Suprapubic skin (tissue), 4 donors: ENCODE data around the gene PRKCZ. TPM values are rescaled to one million over a fixed set of nuclear protein-coding genes. Genes with fewer than 3 reads are reported as not detected.

Source experiments
- DNase-seq, 2 donors: peaks; one replicate each; pipeline ENCODE4 v3.0.0-alpha.2; 2019; ENCODE audit warnings: low spot score in 2 of 2
- H3K27ac ChIP-seq: fragments of 200-600 bp; sonication (generic); one replicate; pipeline ENCODE4 v1.5.1; 2019
- H3K27me3 ChIP-seq: fragments of 200-600 bp; sonication (generic); one replicate; pipeline ENCODE4 v1.5.1; 2019
- H3K36me3 ChIP-seq: fragments of 200-600 bp; sonication (generic); one replicate; pipeline ENCODE4 v1.5.1; 2019
- H3K4me1 ChIP-seq: fragments of 200-600 bp; sonication (generic); one replicate; pipeline ENCODE4 v1.5.1; 2019
- H3K4me3 ChIP-seq: fragments of 200-600 bp; sonication (generic); one replicate; pipeline ENCODE4 v1.5.1; 2019; ENCODE audit warnings: mild to moderate bottlenecking
- H3K9me3 ChIP-seq: fragments of 200-600 bp; sonication (generic); one replicate; pipeline ENCODE4 v1.5.1; 2019
- EP300 ChIP-seq: sonication (generic); formaldehyde crosslinking; IDR thresholded peaks from one replicate; pipeline ENCODE4 v1.6.1; 2017; ENCODE audit warnings: antibody characterized with exemption
- POLR2A ChIP-seq, 2 donors: fragments of 450-650 bp; IDR thresholded peaks; one replicate each; pipeline ENCODE4 v1.6.1; 2017; ENCODE audit warnings: antibody characterized with exemption in 2 of 2, mild to moderate bottlenecking in 2 of 2, moderate library complexity in 2 of 2
- POLR2AphosphoS5 ChIP-seq, 3 donors: sonication (generic); formaldehyde crosslinking; IDR thresholded peaks; one replicate each; pipeline ENCODE4 v1.6.1; 2017; ENCODE audit warnings: antibody characterized with exemption in 3 of 3
- WGBS: methylation state at CpG from one replicate; pipeline ENCODE4 v1.1.5; 2018; 5-methylcytosine and 5-hydroxymethylcytosine counted together
- total RNA-seq, 4 donors: library from RNA; depleted of rRNA; stranded (reverse); fragments of >200 nt; gene quantifications; one replicate each; pipeline ENCODE4 v1.1.0, GENCODE V29; 2016
- TF ChIP-seq, protein P1 (sequence below), 2 donors: fragments of 200-600 bp in 1 of 2; fragments of 450-650 bp in 1 of 2; sonication (generic) in 1 of 2; IDR thresholded peaks; one replicate each; pipeline ENCODE4 v1.5.1; 2016 to 2019; ENCODE audit warnings: antibody characterized with exemption in 2 of 2, mild to moderate bottlenecking in 1 of 2, moderate library complexity in 1 of 2

PRKCZ gene
- total RNA-seq, 4 donors from 2014 or later: 21.7 to 31.5 (median 25.4) TPM

DNA sequence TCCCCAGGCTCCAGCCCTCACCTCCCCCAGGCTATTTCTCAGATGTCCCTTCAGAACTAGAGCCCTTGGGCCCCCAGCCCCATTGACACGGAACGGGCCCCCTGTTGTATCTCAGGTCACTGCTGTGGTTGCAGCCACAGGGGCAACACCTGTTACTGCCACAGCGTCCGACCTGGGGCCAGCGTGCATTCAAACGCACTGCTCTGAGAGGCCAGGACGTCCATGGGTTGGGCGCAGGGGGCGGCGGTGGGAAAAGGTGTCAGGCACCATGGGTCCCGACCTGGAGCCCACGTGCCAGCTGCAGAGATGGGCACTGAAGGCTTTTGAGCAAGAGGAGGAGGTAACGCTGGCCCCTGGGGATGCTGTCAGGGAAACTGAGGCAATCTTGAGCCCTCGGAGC, 131.1 kb downstream of the PRKCZ start:
- H3K9me3 ChIP-seq: no peaks in the 10 kb centered on the region
- TF ChIP-seq, protein P1, sequence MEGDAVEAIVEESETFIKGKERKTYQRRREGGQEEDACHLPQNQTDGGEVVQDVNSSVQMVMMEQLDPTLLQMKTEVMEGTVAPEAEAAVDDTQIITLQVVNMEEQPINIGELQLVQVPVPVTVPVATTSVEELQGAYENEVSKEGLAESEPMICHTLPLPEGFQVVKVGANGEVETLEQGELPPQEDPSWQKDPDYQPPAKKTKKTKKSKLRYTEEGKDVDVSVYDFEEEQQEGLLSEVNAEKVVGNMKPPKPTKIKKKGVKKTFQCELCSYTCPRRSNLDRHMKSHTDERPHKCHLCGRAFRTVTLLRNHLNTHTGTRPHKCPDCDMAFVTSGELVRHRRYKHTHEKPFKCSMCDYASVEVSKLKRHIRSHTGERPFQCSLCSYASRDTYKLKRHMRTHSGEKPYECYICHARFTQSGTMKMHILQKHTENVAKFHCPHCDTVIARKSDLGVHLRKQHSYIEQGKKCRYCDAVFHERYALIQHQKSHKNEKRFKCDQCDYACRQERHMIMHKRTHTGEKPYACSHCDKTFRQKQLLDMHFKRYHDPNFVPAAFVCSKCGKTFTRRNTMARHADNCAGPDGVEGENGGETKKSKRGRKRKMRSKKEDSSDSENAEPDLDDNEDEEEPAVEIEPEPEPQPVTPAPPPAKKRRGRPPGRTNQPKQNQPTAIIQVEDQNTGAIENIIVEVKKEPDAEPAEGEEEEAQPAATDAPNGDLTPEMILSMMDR (IDR thresholded peaks at IDR 0.05): no peak
- no peak for TF ChIP-seq POLR2A (IDR thresholded peaks at IDR 0.05)
- no peak for TF ChIP-seq EP300
- no peak for TF ChIP-seq POLR2AphosphoS5 (IDR thresholded peaks at IDR 0.05)
- H3K4me3 ChIP-seq: no peak overlapping the region
- peaks cover 24% of the 10 kb centered on the region for H3K36me3 ChIP-seq
- no peaks in the 10 kb centered on the region for H3K4me1 ChIP-seq
- H3K27me3 ChIP-seq: no peaks in the 10 kb centered on the region
- no peak overlapping the region for H3K27ac ChIP-seq
- WGBS: 92% methylated on average over 9 of the region's 14 CpGs
- no peak for DNase-seq

DNA sequence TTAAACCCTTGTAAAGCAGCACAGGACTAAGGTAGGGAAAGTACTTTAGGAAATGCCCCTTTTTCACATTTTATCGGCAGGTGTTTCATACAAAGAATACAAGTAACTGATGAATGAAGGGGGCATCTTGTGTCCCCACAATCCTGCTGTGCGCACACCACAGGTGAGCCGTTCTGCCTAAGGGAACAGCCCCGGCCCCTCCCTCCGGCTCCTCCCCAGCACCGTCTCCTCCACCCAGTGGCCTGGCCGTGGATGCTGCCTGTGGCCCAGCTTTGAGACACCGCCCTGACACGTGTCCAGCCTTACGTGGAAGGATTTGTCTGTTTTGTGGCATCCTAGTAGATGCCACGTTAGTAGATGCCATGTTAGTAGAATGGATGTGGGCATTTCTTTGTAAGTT, 131.5 kb downstream of the PRKCZ start:
- H3K27me3 ChIP-seq: no peaks in the 10 kb centered on the region
- TF ChIP-seq EP300 (no peak), POLR2A (IDR thresholded peaks at IDR 0.05) (no peak), POLR2AphosphoS5 (IDR thresholded peaks at IDR 0.05) (no peak)
- TF ChIP-seq, protein P1 (IDR thresholded peaks at IDR 0.05): no peak
- peaks cover 24% of the 10 kb centered on the region for H3K36me3 ChIP-seq
- WGBS: 87% methylated on average over 11 of the region's 11 CpGs
- no peaks in the 10 kb centered on the region for H3K4me1 ChIP-seq
- no peaks in the 10 kb centered on the region for H3K9me3 ChIP-seq
- no peak overlapping the region for H3K27ac ChIP-seq
- H3K4me3 ChIP-seq: no peak overlapping the region
- DNase-seq: no peak

DNA sequence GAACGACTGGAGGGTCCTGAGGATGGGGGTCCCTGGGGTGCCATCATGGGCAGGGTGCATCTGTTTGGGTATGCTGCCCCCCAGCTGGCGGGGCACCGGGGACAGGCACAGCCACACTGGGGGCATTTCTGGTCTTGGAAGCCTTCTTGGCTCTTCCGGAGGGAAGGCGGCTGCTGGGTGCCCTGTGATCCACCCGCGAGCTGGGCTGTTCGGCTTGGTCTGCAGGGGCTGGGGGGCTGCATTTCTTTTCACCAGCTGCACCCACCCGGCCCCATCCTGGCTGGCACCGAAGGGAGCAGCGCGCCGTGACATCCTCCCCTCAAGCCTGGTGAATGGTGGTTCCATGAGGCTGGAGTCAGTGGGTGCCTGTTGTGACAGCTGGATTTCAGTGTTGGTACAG, 132.2 kb downstream of the PRKCZ start:
- DNase-seq: no peak
- Histone ChIP-seq H3K36me3 (peaks cover 24% of the 10 kb centered on the region), H3K4me3 (no peak overlapping the region), H3K27ac (no peak overlapping the region), H3K9me3 (no peaks in the 10 kb centered on the region), H3K27me3 (no peaks in the 10 kb centered on the region), H3K4me1 (peaks cover 3% of the 10 kb centered on the region)
- TF ChIP-seq POLR2AphosphoS5 (IDR thresholded peaks at IDR 0.05) (no peak), EP300 (no peak), POLR2A (IDR thresholded peaks at IDR 0.05) (no peak)
- TF ChIP-seq, protein P1 (IDR thresholded peaks at IDR 0.05): no peak
- WGBS: 96% methylated on average over 12 of the region's 13 CpGs

DNA sequence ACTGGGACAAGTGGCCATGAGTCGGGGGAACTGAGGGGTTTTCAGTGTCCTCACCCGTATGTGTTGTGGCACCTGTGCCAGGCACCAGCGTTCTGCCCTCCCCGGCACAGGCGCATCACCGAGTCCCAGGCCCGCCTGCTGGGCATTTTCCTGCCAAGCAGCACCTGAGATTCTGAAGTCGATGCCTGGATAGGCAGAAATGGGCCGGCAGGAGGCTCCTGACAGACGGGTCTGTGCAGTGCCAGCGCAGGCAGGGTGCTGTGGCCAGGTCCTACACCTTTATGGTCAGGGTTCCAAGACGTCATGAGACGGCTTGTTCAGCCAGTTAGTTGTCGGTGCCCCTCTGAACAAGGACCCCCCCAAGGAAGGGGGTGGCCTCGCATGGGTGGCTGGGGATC, 133.7 kb downstream of the PRKCZ start:
- H3K27ac ChIP-seq: no peak overlapping the region
- no peak overlapping the region for H3K4me3 ChIP-seq

DNA sequence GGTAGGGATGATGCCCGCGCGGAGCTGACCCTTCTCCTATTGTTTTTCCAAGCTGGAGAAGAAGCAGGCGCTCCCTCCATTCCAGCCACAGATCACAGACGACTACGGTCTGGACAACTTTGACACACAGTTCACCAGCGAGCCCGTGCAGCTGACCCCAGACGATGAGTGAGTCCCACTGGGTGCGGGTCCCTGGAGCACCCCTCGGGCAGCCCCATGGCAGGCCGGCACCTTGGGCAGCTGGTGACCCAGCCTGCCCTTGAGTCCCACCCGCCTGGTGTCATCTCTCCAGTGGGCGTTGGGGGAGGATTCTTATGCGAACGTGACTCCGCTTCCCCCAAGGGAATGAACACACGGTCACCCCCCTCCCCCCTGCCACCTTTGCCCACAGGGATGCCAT, 134.3 kb downstream of the PRKCZ start:
- no peaks in the 10 kb centered on the region for H3K9me3 ChIP-seq
- WGBS: 87% methylated on average over 16 of the region's 18 CpGs
- no peak overlapping the region for H3K27ac ChIP-seq
- TF ChIP-seq, protein P1 (IDR thresholded peaks at IDR 0.05): no peak
- TF ChIP-seq EP300 (no peak), POLR2A (IDR thresholded peaks at IDR 0.05) (no peak), POLR2AphosphoS5 (IDR thresholded peaks at IDR 0.05) (no peak)
- H3K36me3 ChIP-seq: peaks cover 12% of the 10 kb centered on the region
- no peak for DNase-seq
- no peaks in the 10 kb centered on the region for H3K27me3 ChIP-seq
- H3K4me1 ChIP-seq: peaks cover 16% of the 10 kb centered on the region
- H3K4me3 ChIP-seq: no peak overlapping the region

More for the DNA sequence above, 133.7 kb downstream of the PRKCZ start:
- H3K27me3 ChIP-seq: no peaks in the 10 kb centered on the region
- no peaks in the 10 kb centered on the region for H3K9me3 ChIP-seq
- H3K4me1 ChIP-seq: peaks cover 11% of the 10 kb centered on the region
- peaks cover 12% of the 10 kb centered on the region for H3K36me3 ChIP-seq
- no peak for TF ChIP-seq POLR2AphosphoS5 (IDR thresholded peaks at IDR 0.05)
- no peak for TF ChIP-seq POLR2A (IDR thresholded peaks at IDR 0.05)
- TF ChIP-seq EP300: no peak
- TF ChIP-seq, protein P1 (IDR thresholded peaks at IDR 0.05): no peak
- no peak for DNase-seq
- 81% methylated on average over 6 of the region's 15 CpGs for WGBS
